HCT116 (cell line): ENCODE data around the gene CALR3. TPM values are rescaled to one million over a fixed set of nuclear protein-coding genes. Genes with fewer than 3 reads are reported as not detected.

ENCODE experiments used
- ATAC-seq: fragments of 200-7000 bp; cut with Tn5 transposase; 2 replicates; pipeline ENCODE4 v1.9.1; 2020; ENCODE audit warnings: mild to moderate bottlenecking, moderate library complexity
- BruUV-seq: library from RNA; stranded (reverse); fragments of 400-500 nt; replicated peaks from 2 replicates; lab custom pipeline; 2021; lab: Mats Ljungman, UMichigan
- CTCF ChIA-PET: fragments of 300-600 bp; sonication (Branson Sonifier 250); formaldehyde crosslinking; loops from one replicate; lab custom pipeline; 2021; ENCODE audit warnings: antibody characterized with exemption; lab: Charles Lee
- POLR2A ChIA-PET: fragments of 300-600, 350-600 bp; sonication (Branson Sonifier 250); formaldehyde crosslinking; loops from one replicate; lab custom pipeline; 2021; ENCODE audit warnings: antibody characterized with exemption; lab: Charles Lee
- RAD21 ChIA-PET, 2 experiments: fragments of 300-600 bp; sonication (Branson Sonifier 250); formaldehyde crosslinking; loops; one replicate each; lab custom pipeline; 2023; ENCODE audit warnings: low total read pairs in 2 of 2; ENCODE audit not compliant: uncharacterized antibody in 2 of 2, unreplicated experiment in 2 of 2, low non-redundant PET in 1 of 2; lab: Charles Lee
- DNase-seq: peaks from one replicate; pipeline ENCODE4 v3.0.0-alpha.2; 2010; ENCODE audit warnings: low read depth, low spot score
- H2AFZ ChIP-seq: fragments of 200-600 bp; shearing (Covaris generic), sonication (generic); 2 replicates; pipeline ENCODE4 v1.6.1; 2017; ENCODE audit warnings: low read depth, mixed run types, mixed read lengths, antibody characterized with exemption, low read length; ENCODE audit not compliant: poor library complexity, severe bottlenecking
- H3K27ac ChIP-seq: 2 replicates; pipeline ENCODE4 v1.5.1; 2012; ENCODE audit warnings: low read depth, low read length
- H3K27me3 ChIP-seq: fragments of 200-600 bp; sonication (generic); 2 replicates; pipeline ENCODE4 v1.6.1; 2016; ENCODE audit warnings: mixed run types, low read length, mixed read lengths; ENCODE audit not compliant: insufficient read depth
- H3K36me3 ChIP-seq, 2 experiments: fragments of 200-500 bp in 1 of 2; fragments of 200-600 bp in 1 of 2; sonication (Bioruptor generic) in 1 of 2; sonication (generic) in 1 of 2; 2 replicates each; pipeline versions ENCODE4 v1.5.1 to v1.6.1; 2014 to 2016; ENCODE audit warnings: low read length in 2 of 2, inconsistent platforms in 1 of 2, mixed read lengths in 1 of 2, mixed run types in 1 of 2; ENCODE audit not compliant: insufficient read depth in 2 of 2, control insufficient read depth in 1 of 2
- H3K4me1 ChIP-seq, 2 experiments: fragments of 200-600 bp in 1 of 2; sonication (generic) in 1 of 2; 2 replicates each; pipeline versions ENCODE4 v1.5.1 to v1.6.1; 2012 to 2017; ENCODE audit warnings: low read length in 2 of 2, inconsistent platforms in 1 of 2, mild to moderate bottlenecking in 1 of 2, mixed read lengths in 1 of 2, mixed run types in 1 of 2, moderate library complexity in 1 of 2; ENCODE audit not compliant: insufficient read depth in 2 of 2, control insufficient read depth in 1 of 2
- H3K4me2 ChIP-seq: fragments of 200-600 bp; sonication (generic); 2 replicates; pipeline ENCODE4 v1.6.1; 2017; ENCODE audit warnings: mixed run types, low read length, mixed read lengths
- H3K4me3 ChIP-seq, 2 experiments: fragments of 200-600 bp in 1 of 2; sonication (generic) in 1 of 2; replicated peaks in 1 of 2; 2 replicates each; pipeline ENCODE4 v1.5.1; 2011 to 2016; ENCODE audit warnings: low read length in 2 of 2, control low read depth in 1 of 2, low read depth in 1 of 2, mild to moderate bottlenecking in 1 of 2, mixed read lengths in 1 of 2, mixed run types in 1 of 2
- H3K79me2 ChIP-seq: fragments of 200-600 bp; sonication (generic); 2 replicates; pipeline ENCODE4 v1.6.1; 2017; ENCODE audit warnings: mild to moderate bottlenecking, mixed run types, low read length, moderate library complexity, mixed read lengths; ENCODE audit not compliant: insufficient read depth
- H3K9ac ChIP-seq: fragments of 200-600 bp; sonication (generic); 2 replicates; pipeline ENCODE4 v1.6.1; 2016; ENCODE audit warnings: low read length, mixed read lengths
- H3K9me2 ChIP-seq: fragments of 200-600 bp; sonication (generic), shearing (Covaris generic); 2 replicates; pipeline ENCODE4 v1.6.1; 2017; ENCODE audit warnings: mixed run types, mild to moderate bottlenecking, moderate library complexity; ENCODE audit not compliant: insufficient read depth
- H3K9me3 ChIP-seq, 2 experiments: fragments of 200-500 bp in 1 of 2; fragments of 200-600 bp in 1 of 2; sonication (Bioruptor generic) in 1 of 2; sonication (generic) in 1 of 2; 2 replicates each; pipeline ENCODE4 v1.6.1; 2014 to 2017; ENCODE audit warnings: low read length in 2 of 2, mixed read lengths in 2 of 2, inconsistent platforms in 1 of 2, low read depth in 1 of 2, mild to moderate bottlenecking in 1 of 2, mixed run types in 1 of 2, moderate library complexity in 1 of 2; ENCODE audit not compliant: control insufficient read depth in 1 of 2, insufficient read depth in 1 of 2
- H4K20me1 ChIP-seq: fragments of 200-600 bp; sonication (generic), shearing (Covaris generic); 2 replicates; pipeline ENCODE4 v1.6.1; 2017; ENCODE audit warnings: mixed run types, mild to moderate bottlenecking, moderate library complexity; ENCODE audit not compliant: insufficient read depth
- CEBPB ChIP-seq: IDR thresholded peaks from 2 replicates; pipeline ENCODE4 v1.6.1; 2012; ENCODE audit warnings: low read depth
- ELF1 ChIP-seq: IDR thresholded peaks from 2 replicates; pipeline ENCODE4 v1.6.1; 2012; ENCODE audit warnings: low read depth, borderline replicate concordance
- EZH2 ChIP-seq: fragments of 200-600 bp; sonication (generic); IDR thresholded peaks from 2 replicates; pipeline ENCODE4 v1.6.1; 2017; ENCODE audit warnings: antibody characterized with exemption, mixed run types
- JUND ChIP-seq: IDR thresholded peaks from 2 replicates; pipeline ENCODE4 v1.6.1; 2012
- POLR2AphosphoS5 ChIP-seq: IDR thresholded peaks from 2 replicates; pipeline ENCODE4 v1.6.1; 2011; ENCODE audit warnings: mild to moderate bottlenecking, low read depth, low read length, moderate library complexity
- TCF7L2 ChIP-seq: IDR thresholded peaks from 2 replicates; pipeline ENCODE4 v1.7.0; 2011; ENCODE audit warnings: borderline replicate concordance, inconsistent platforms; ENCODE audit not compliant: insufficient read depth, insufficient read length; ENCODE audit errors: extremely low read depth
- ZNF274 ChIP-seq: fragments of 200-500 bp; sonication (Bioruptor generic); IDR thresholded peaks from 2 replicates; pipeline ENCODE4 v1.6.1; 2014; ENCODE audit warnings: mild to moderate bottlenecking, low read depth, low read length, inconsistent platforms
- intact Hi-C: fragments of 100-400 bp; cut with micrococcal nuclease; formaldehyde crosslinking; loops from 2 replicates; pipeline ENCODE4 v1.10.0; 2022
- total RNA-seq: library from RNA; stranded (reverse); gene quantifications from one replicate; pipeline ENCODE4 v1.2.1, GENCODE V29; 2021; ENCODE audit not compliant: unreplicated experiment

Gene CALR3
- total RNA-seq, 1 experiment from 2014 or later: not detected

- Histone ChIP-seq H3K9ac (no peak overlapping the region), H3K79me2 (peaks cover 90% of the 10 kb centered on the region), H3K27me3 (no peaks in the 10 kb centered on the region), H3K4me3 (no peak overlapping the region), H3K4me1 (peaks cover 22 to 43% of the 10 kb centered on the region in 2 experiments), H3K9me3 (no peaks in the 10 kb centered on the region), H3K36me3 (no peaks in the 10 kb centered on the region), H3K4me2 (no peak overlapping the region), H3K9me2 (no peaks in the 10 kb centered on the region), H3K27ac (no peak overlapping the region), H4K20me1 (0 out of 2 replicates have a peak, but pooled peaks cover 5% of the 10 kb centered on the region), H2AFZ (no peak overlapping the region)
- intact Hi-C loops: no loop called here
- ATAC-seq (no peak), DNase-seq (no peak)
- ChIA-PET RAD21 (no interaction called here), CTCF (no interaction called here), POLR2A (no interaction called here)
- TF ChIP-seq ZNF274 (no peak), EZH2 (no peak), TCF7L2 (no peak), JUND (no peak), CEBPB (no peak)
- BruUV-seq: no TSS peak
Observed at GRCh38 chr19:16460454-16460853, 35.5 kb downstream of the CALR3 start.

- Histone ChIP-seq H3K9me2 (no peaks in the 10 kb centered on the region), H3K4me3 (no peak overlapping the region), H3K4me2 (no peak overlapping the region), H3K4me1 (peaks cover 22 to 43% of the 10 kb centered on the region in 2 experiments), H3K36me3 (no peaks in the 10 kb centered on the region), H3K79me2 (peaks cover 92% of the 10 kb centered on the region), H3K9ac (no peak overlapping the region), H3K27me3 (no peaks in the 10 kb centered on the region), H4K20me1 (0 out of 2 replicates have a peak, but pooled peaks cover 5% of the 10 kb centered on the region), H3K9me3 (no peaks in the 10 kb centered on the region), H2AFZ (no peak overlapping the region), H3K27ac (no peak overlapping the region)
- ATAC-seq: no peak
- BruUV-seq: no TSS peak
- POLR2A ChIA-PET: no interaction called here
- CTCF ChIA-PET: no interaction called here
- DNase-seq: no peak
- RAD21 ChIA-PET: no interaction called here
- TF ChIP-seq JUND (no peak), ELF1 (no peak), POLR2AphosphoS5 (no peak)
- TF ChIP-seq, all 23 proteins: peak for 0
- intact Hi-C loops: no loop called here
Observed at GRCh38 chr19:16459680-16460079, 36.3 kb downstream of the CALR3 start.
